PC-9 (cell line): ENCODE results near the gene CLIC1.

Experiments used
- EZH2 ChIP-seq: fragments of 200-600 bp; sonication (generic); IDR thresholded peaks from 2 replicates; pipeline ENCODE4 v1.8.0; 2017; ENCODE audit warnings: antibody characterized with exemption, low read depth
- TF ChIP-seq, protein P1 (sequence below): fragments of 200-600 bp; sonication (generic); conservative IDR thresholded peaks from 2 replicates; pipeline ENCODE4 v1.6.1; 2017; ENCODE audit warnings: mixed run types, antibody characterized with exemption, mild to moderate bottlenecking, moderate library complexity

GRCh38 chr6:31710523-31711219 lies 25.7 kb downstream of the CLIC1 start:
- TF ChIP-seq, protein P1, sequence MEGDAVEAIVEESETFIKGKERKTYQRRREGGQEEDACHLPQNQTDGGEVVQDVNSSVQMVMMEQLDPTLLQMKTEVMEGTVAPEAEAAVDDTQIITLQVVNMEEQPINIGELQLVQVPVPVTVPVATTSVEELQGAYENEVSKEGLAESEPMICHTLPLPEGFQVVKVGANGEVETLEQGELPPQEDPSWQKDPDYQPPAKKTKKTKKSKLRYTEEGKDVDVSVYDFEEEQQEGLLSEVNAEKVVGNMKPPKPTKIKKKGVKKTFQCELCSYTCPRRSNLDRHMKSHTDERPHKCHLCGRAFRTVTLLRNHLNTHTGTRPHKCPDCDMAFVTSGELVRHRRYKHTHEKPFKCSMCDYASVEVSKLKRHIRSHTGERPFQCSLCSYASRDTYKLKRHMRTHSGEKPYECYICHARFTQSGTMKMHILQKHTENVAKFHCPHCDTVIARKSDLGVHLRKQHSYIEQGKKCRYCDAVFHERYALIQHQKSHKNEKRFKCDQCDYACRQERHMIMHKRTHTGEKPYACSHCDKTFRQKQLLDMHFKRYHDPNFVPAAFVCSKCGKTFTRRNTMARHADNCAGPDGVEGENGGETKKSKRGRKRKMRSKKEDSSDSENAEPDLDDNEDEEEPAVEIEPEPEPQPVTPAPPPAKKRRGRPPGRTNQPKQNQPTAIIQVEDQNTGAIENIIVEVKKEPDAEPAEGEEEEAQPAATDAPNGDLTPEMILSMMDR, result no peak
- no peak for TF ChIP-seq EZH2
